ENCODE measurements around the gene TFAP2C. TPM values are rescaled to one million over a fixed set of nuclear protein-coding genes. Genes with fewer than 3 reads are reported as not detected.

TFAP2C gene
- total RNA-seq, 1 donor from 2014 or later: 92.9 TPM

DNA sequence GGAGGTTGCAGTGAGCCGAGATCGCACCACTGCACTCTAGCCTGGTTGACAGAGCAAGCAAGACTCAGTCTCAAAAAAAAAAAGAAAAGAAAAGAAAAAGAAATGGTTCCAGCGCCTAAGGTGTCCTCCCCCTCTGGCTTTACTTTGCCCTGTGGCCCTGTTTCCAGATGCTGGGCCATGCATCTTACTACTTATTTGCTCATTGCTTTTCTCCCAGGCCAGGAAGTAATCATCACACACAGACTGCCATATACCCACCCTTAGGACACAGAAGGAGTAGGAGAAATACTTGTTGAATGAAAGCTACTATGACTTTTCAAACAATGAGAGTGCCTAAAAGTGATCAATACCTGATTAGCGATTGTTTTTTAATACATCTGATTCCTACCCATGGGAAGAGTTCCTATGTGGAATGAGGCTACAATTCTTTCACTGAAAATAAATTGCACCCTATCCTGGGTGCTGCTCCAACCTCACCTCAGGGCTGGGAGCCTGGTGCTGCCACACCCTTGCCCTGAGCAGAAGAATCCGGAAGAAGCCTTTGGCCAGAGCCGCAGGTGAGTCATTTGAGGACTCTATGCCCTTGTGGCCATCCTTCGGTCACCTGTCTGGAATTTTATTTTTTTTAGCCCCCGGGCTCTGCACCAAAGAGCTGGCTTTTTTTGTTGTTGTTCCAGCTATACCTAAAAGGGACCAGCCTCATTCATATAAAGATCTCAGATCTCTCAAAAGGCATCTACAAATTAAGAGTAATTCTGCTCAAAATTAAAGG, 22.7 kb upstream of the TFAP2C start:
- H3K4me1 Mint-ChIP-seq (ENCODE audit: unreplicated experiment): no peaks in the 10 kb centered on the region
- TF ChIP-seq, protein P1, sequence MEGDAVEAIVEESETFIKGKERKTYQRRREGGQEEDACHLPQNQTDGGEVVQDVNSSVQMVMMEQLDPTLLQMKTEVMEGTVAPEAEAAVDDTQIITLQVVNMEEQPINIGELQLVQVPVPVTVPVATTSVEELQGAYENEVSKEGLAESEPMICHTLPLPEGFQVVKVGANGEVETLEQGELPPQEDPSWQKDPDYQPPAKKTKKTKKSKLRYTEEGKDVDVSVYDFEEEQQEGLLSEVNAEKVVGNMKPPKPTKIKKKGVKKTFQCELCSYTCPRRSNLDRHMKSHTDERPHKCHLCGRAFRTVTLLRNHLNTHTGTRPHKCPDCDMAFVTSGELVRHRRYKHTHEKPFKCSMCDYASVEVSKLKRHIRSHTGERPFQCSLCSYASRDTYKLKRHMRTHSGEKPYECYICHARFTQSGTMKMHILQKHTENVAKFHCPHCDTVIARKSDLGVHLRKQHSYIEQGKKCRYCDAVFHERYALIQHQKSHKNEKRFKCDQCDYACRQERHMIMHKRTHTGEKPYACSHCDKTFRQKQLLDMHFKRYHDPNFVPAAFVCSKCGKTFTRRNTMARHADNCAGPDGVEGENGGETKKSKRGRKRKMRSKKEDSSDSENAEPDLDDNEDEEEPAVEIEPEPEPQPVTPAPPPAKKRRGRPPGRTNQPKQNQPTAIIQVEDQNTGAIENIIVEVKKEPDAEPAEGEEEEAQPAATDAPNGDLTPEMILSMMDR (IDR thresholded peaks at IDR 0.05): no peak
- H3K27me3 Mint-ChIP-seq (ENCODE audit: unreplicated experiment): peaks cover 3% of the 10 kb centered on the region
- no peaks in the 10 kb centered on the region for H3K9me3 Mint-ChIP-seq (ENCODE audit: unreplicated experiment)
- H3K36me3 Mint-ChIP-seq (ENCODE audit: unreplicated experiment): no peaks in the 10 kb centered on the region
- H3K4me3 Mint-ChIP-seq (ENCODE audit: unreplicated experiment): no peak overlapping the region
- no peak for DNase-seq (ENCODE audit: extremely low spot score, unreplicated experiment)
- H3K27ac Mint-ChIP-seq (ENCODE audit: unreplicated experiment): no peak overlapping the region

DNA sequence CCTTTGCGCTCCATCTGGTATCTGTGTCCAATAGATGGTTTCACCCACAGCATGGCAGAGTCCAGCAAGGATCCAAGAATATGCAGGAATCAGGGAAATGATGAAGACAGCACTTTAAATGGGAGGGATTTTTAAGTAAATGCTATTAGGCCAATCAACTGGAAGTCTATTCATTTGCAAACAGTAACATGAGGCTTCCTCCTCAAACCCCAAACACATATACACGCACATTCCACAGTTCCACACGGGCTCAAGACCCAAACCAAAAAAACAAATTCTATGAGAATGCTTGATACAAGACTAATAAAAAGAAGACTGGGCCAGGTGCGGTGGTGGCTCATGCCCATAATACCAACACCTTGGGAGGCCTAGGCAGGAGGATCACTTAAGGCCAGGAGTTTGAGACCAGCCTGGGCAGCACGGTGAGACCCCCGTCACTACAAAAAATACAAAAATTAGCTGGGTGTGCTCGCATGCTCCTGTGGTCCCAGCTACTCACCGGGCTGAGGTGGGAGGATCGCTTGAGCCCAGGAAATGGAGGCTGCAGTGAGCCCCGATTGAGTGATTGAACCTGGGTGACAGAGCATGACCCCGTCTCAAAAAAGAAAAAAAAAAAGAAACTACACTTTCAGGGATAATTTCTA, 21.9 kb upstream of the TFAP2C start:
- no peaks in the 10 kb centered on the region for H3K9me3 Mint-ChIP-seq (ENCODE audit: unreplicated experiment)
- H3K27me3 Mint-ChIP-seq (ENCODE audit: unreplicated experiment): no peaks in the 10 kb centered on the region
- no peak for DNase-seq (ENCODE audit: extremely low spot score, unreplicated experiment)
- H3K27ac Mint-ChIP-seq (ENCODE audit: unreplicated experiment): no peak overlapping the region
- TF ChIP-seq, protein P1 (IDR thresholded peaks at IDR 0.05): no peak
- H3K4me1 Mint-ChIP-seq (ENCODE audit: unreplicated experiment): no peaks in the 10 kb centered on the region
- no peak overlapping the region for H3K4me3 Mint-ChIP-seq (ENCODE audit: unreplicated experiment)
- H3K36me3 Mint-ChIP-seq (ENCODE audit: unreplicated experiment): no peaks in the 10 kb centered on the region

- Mint-ChIP-seq H3K27ac (ENCODE audit: unreplicated experiment) (no peak overlapping the region), H3K27me3 (ENCODE audit: unreplicated experiment) (no peaks in the 10 kb centered on the region), H3K4me3 (ENCODE audit: unreplicated experiment) (no peak overlapping the region), H3K9me3 (ENCODE audit: unreplicated experiment) (no peaks in the 10 kb centered on the region), H3K36me3 (ENCODE audit: unreplicated experiment) (no peaks in the 10 kb centered on the region), H3K4me1 (ENCODE audit: unreplicated experiment) (no peaks in the 10 kb centered on the region)
- DNase-seq (ENCODE audit: extremely low spot score, unreplicated experiment): no peak
- TF ChIP-seq, protein P1 (IDR thresholded peaks at IDR 0.05): no peak
Observed at GRCh38 chr20:56608376-56608775, 20.7 kb upstream of the TFAP2C start.

DNA sequence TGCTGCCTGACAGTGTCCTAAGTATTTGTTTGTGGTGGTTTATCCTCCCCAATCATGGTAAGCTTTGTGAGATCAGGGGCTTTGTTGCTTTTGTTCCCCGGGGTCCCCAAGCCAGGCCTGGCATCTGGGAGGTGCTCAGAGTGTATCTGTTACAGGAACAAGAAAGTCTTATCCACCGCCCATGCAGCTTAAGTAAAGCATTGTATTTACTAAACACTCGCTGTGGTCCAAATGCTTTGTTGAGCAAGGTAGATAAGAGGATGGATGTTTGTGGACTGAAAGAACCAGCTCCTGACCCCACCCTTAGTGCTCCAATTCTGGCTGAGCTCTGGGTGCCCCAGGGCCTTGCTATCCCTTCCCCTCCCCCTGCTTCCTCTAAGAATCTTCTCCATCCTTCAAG, 19.8 kb upstream of the TFAP2C start:
- H3K4me3 Mint-ChIP-seq (ENCODE audit: unreplicated experiment): no peak overlapping the region
- no peak for DNase-seq (ENCODE audit: extremely low spot score, unreplicated experiment)
- H3K9me3 Mint-ChIP-seq (ENCODE audit: unreplicated experiment): no peaks in the 10 kb centered on the region
- TF ChIP-seq, protein P1 (IDR thresholded peaks at IDR 0.05): no peak
- H3K4me1 Mint-ChIP-seq (ENCODE audit: unreplicated experiment): no peaks in the 10 kb centered on the region
- H3K27ac Mint-ChIP-seq (ENCODE audit: unreplicated experiment): no peak overlapping the region
- H3K36me3 Mint-ChIP-seq (ENCODE audit: unreplicated experiment): no peaks in the 10 kb centered on the region
- no peaks in the 10 kb centered on the region for H3K27me3 Mint-ChIP-seq (ENCODE audit: unreplicated experiment)

- Mint-ChIP-seq H3K9me3 (ENCODE audit: unreplicated experiment) (no peaks in the 10 kb centered on the region), H3K4me3 (ENCODE audit: unreplicated experiment) (no peak overlapping the region), H3K36me3 (ENCODE audit: unreplicated experiment) (no peaks in the 10 kb centered on the region), H3K27ac (ENCODE audit: unreplicated experiment) (no peak overlapping the region), H3K4me1 (ENCODE audit: unreplicated experiment) (no peaks in the 10 kb centered on the region), H3K27me3 (ENCODE audit: unreplicated experiment) (no peaks in the 10 kb centered on the region)
- TF ChIP-seq, protein P1 (IDR thresholded peaks at IDR 0.05): no peak
- DNase-seq (ENCODE audit: extremely low spot score, unreplicated experiment): no peak
Observed at GRCh38 chr20:56610098-56610497, 19.0 kb upstream of the TFAP2C start.

Data from osteocyte (in vitro differentiated cells).